DMS79 (cell line): ENCODE results near the gene TSPY10.
"Not testable (repeated sequence)": the region's sequence is repeated elsewhere in the genome, so short reads cannot be mapped to it uniquely, and the experiment has no call there.

ENCODE experiments used
- DNase-seq: peaks from one replicate; lab custom pipeline; 2025; lab: John Stamatoyannopoulos, UW

The TSPY10 gene, protein sequence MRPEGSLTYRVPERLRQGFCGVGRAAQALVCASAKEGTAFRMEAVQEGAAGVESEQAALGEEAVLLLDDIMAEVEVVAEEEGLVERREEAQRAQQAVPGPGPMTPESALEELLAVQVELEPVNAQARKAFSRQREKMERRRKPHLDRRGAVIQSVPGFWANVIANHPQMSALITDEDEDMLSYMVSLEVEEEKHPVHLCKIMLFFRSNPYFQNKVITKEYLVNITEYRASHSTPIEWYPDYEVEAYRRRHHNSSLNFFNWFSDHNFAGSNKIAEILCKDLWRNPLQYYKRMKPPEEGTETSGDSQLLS

DNA sequence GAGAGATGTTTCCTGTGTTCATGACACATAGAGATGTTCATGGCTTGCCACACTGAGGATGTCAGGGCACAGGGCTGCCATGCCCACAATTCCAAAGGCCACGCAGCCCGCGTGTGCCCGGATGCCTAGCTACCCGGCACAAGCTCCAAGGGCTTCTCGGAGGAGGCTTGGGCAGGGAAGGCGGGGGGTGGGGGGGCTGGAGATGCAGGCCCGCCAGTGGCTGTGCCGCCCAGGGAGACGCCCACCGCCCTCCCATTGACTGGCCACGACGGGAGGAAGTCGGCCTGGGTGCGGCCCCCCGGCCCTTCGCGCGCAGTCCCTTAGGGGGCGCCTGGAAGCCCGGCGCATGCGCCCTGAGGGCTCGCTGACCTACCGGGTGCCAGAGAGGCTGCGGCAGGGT, at the start of gene TSPY10:
Gene TSPY10, plus strand, starts transcription at position 301 of the 400 bp plus-strand sequence. Its CDS starts 46 bp downstream, at position 347.
- DNase-seq = not testable (repeated sequence)

DNA sequence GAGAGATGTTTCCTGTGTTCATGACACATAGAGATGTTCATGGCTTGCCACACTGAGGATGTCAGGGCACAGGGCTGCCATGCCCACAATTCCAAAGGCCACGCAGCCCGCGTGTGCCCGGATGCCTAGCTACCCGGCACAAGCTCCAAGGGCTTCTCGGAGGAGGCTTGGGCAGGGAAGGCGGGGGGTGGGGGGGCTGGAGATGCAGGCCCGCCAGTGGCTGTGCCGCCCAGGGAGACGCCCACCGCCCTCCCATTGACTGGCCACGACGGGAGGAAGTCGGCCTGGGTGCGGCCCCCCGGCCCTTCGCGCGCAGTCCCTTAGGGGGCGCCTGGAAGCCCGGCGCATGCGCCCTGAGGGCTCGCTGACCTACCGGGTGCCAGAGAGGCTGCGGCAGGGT, 40.7 kb upstream of the TSPY10 start, which contains the start of gene TSPY9:
Gene TSPY9, plus strand, starts transcription at position 301 of the 400 bp plus-strand sequence. Its CDS starts 46 bp downstream, at position 347.
- not testable (repeated sequence) for DNase-seq

DNA sequence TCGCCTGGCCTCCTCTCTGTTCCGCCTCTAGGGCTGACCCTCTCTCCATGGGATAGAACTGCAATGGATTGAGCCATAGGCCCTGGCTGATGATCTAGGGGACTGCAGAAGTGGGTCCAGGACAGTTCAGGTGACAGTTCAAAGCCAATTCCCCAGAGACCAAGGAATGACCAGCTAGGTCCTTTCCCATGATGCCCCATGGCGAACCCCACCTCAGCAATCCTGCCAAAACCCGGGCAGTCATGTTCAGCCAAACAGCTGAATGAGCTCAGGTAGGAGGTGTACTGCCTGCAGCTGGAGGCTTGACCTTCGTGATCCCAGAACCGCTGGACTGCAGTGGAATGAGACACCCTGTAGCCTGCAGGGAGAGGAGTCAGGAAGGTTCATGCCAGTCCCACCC, 23.3 kb upstream of the TSPY10 start:
- not testable (repeated sequence) for DNase-seq

DNA sequence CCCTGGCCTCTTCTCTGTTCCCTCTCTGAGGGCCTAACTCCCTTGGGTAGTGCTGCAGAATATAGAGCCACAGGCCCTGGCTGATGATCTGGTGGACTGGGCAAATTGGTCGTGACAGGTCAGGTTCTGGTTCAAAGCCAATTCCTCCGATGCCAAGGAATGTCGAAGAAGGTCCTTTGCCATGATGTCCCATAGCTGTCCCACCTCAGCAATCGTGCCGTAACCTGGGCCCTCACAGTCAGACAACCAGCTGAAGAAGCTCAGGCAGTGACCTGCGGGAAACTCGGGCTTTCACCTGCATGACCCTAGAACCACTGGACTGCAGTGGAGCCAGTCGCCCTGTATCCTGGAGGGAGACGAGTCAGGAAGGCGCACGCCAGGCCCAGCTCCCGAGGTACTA, 11.4 kb upstream of the TSPY10 start:
- not testable (repeated sequence) for DNase-seq
